Thyroid gland (tissue), 4 donors: ENCODE measurements around the gene ZNF576.

Experiments
- CTCF ChIP-seq, 6 experiments: fragments of 200-600 bp in 3 of 6; fragments of 450-650 bp in 3 of 6; sonication (generic) in 3 of 6; IDR thresholded peaks; one replicate each; pipeline ENCODE4 v1.5.1; 2016 to 2019; ENCODE audit warnings: antibody characterized with exemption in 6 of 6, mild to moderate bottlenecking in 2 of 6, inconsistent platforms in 1 of 6, moderate library complexity in 1 of 6
- POLR2A ChIP-seq, 2 donors: fragments of 450-650 bp; IDR thresholded peaks; one replicate each; pipeline ENCODE4 v1.6.1; 2017; ENCODE audit warnings: antibody characterized with exemption in 2 of 2, mild to moderate bottlenecking in 2 of 2, moderate library complexity in 1 of 2

- TF ChIP-seq CTCF (IDR thresholded peaks at IDR 0.05) (no peak), POLR2A (IDR thresholded peaks at IDR 0.05) (no peak)
Observed at GRCh38 chr19:43586346-43586745, 10.0 kb upstream of the ZNF576 start.
